NCI-H748 (cell line): ENCODE results near the gene FRZB.
"Not testable (repeated sequence)": the region's sequence is repeated elsewhere in the genome, so short reads cannot be mapped to it uniquely, and the experiment has no call there.

Experiments
- DNase-seq: peaks from one replicate; lab custom pipeline; 2025; ENCODE audit not compliant: unreplicated experiment; lab: John Stamatoyannopoulos, UW

FRZB gene, protein sequence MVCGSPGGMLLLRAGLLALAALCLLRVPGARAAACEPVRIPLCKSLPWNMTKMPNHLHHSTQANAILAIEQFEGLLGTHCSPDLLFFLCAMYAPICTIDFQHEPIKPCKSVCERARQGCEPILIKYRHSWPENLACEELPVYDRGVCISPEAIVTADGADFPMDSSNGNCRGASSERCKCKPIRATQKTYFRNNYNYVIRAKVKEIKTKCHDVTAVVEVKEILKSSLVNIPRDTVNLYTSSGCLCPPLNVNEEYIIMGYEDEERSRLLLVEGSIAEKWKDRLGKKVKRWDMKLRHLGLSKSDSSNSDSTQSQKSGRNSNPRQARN

DNA sequence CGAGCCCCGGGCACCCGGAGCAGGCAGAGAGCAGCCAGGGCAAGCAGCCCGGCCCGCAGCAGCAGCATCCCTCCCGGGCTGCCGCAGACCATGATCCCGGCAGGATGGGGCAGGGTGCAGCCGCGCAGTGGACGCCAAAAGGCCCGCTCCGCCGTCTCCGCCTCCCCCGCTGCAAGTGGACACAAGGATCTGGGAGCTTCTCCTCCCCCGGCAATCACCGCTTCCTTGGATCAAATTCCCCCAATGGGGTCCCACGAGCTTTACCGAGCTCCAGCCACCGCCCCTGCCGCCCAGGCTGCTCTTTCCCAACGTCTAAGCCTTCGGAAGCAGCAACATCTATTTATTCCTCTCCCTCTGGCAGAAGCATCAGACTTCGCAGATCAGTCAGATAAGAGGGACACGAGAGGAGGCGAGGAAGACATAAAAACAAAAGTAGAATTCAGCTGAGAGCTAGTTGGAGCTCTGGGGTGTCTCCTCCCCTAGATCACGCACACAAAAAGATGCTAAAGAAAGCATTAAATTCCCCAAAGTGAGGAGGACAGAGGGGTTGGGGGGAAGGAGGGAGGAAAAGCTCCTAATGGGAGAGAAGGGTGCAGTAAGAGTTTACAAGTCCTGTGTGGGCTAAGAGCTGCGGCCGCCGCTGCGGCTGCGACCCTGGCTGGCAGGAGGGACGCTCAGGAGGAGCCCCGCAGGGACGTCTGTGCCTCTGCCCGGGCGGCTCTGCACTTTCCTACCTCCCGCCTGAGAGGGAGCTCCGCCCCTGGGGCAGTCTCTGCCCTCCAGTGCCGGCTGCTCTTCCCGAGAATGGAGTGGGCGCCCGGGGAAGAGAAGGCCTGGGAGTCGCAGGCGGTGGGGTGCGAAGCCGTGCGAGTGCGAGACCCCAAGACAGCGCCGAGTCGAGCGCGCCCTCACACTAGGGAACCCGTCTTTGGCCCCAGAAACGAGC lies at the start of gene FRZB:
FRZB (minus strand) TSS at position 177 of the 946 bp plus-strand sequence; CDS start at position 92, 85 bp downstream.
- peak; percentile 86 for DNase-seq

DNA sequence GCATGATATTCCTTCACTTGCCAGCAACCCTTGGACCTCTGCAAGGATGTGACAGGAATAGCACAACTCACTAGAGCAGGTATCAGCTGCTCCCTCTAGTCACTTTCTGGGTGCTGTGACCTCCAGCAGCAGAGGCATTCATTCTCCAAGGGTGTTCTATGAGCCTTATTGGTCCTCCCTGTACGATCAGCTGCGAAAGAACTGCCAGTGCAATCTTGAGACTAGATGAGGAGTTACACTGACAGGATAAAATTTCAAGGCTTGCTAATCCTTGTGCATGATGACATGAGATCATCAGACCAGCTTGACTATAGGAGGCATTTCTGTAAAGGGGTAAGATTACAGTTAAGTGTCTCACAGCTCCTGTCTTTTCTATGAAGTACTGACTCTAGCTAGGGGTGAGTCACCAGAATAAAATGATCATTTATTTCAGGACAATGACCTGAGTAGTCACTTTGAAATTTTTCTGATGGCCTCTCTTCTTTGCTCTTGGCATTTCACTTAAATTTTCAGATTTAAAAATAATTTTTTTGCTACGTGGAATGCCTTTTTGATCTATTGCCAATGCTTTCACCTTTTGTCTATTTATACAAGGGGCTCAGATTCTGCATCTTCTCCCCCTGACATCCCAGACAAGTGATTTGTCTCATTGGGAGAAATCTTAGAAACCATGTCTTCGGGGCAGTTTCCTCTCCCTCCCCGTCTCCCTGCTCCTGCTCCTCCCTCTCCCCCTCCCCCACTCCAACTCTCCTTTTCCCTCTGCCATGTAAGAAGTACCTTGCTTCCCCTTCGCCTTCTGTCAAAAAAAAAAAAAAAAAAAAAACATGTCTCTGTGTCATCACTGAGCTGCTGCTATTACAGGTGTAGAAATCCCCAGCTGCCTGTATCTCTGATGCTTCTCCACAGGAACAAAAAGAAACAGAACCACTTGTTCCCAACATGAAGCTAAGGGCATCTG lies 49.2 kb upstream of the FRZB start:
- no peak for DNase-seq

DNA sequence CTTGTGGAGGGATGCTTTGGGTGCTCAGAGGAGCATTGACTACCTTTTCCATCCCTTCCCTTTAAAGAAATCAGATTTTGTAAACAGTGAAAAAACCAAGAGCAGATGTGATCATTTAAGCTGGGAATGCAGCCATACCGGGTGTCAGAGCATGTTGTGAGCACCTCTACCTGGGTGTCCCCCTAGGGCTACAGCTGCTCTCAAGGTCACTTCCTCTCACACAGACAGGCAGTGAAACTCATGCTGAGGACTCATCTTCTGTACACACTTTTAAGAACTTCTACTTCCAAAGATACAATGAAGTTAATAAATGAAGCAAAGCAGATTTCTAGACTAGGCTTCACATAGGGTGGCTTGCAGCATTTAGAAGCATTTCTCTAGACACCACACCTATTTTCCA lies 48.4 kb upstream of the FRZB start:
- no peak for DNase-seq

DNA sequence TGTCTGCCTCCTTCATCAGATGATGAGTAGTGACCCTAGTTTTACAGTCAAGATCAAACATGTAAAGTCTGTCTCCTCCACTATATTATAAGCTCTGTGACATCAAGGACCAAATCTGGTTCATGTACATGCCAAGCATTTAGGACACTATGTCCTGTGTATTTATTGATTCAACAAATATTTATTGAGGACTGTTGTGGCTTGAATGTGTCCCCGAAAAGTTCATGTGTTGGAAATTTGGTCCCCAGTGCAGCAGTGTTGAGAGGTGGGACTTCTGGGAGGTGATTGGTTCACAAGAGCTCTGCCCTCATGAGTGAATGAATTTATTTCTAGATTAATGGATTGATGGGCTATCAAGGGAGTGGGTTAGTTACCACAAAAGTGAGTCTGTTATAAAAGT lies 46.6 kb upstream of the FRZB start:
- DNase-seq, result no peak

DNA sequence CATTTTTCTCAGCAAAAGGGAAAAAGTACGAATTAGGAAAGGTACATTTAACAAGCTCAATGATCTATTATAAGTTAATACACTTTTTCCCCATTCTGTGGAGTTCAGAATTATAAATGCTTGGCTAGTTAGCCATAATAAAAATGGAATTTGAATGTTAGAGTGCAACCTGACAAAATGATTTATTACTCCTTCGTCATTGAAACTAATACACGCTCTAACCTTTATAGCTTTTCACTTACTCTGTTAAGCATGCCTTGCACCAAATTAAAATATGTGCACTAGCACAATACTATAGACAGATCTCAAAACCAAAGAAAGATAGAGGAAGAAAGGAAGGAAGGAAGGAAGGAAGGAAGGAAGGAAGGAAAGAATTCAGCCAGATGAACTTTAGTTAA lies 46.1 kb upstream of the FRZB start:
- no peak for DNase-seq

DNA sequence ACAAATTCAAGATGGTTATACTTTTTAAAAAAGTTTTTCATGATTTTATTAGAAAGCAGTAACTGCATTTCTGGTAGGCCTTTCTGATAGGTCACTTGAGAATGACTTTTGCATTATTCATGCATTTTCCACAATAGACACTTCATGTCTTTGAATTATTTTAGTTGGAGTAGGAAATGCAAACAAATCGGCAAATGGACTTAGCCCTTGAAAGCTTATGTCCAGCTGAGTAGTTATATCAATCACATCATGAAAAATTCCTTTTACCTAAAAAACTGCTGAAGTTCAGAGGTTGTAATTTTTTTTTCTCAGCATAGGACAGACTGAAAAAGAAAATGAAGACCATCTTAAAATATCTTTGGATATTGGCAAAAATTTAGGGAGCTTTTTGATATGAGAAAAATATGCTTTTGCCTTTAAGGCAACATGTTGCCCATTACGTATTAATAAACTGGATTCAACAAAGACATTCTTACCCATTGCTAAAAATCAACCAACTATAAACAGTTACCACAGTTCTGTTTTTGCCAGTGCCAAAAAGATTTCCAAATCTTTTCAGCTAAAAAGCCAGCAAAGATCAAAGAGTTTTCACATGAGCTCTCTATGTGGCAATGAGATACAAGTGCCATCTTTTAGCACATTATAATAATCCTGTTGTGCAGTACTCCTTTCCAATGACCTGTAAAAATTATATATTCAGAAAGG lies 45.5 kb upstream of the FRZB start:
- DNase-seq, result no peak

DNA sequence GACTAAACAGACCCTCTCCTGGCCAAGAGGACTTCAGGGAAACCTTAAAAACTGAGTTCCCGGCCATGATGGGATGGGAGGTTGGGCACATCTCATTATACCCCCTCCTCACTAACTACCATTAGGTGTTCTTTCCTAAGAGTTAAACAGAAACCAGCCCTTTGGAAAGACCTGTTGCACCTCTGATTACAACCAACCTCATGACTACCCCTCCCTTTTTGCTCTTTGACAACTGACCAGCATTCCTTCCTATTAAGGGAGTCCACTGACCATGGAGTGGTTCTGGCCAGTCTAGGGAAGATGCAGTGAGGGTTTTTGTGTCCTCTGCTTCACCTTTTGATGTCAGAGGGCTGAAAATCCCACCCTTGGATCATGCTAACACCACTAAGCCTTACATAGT lies 44.5 kb upstream of the FRZB start:
- no peak for DNase-seq

DNA sequence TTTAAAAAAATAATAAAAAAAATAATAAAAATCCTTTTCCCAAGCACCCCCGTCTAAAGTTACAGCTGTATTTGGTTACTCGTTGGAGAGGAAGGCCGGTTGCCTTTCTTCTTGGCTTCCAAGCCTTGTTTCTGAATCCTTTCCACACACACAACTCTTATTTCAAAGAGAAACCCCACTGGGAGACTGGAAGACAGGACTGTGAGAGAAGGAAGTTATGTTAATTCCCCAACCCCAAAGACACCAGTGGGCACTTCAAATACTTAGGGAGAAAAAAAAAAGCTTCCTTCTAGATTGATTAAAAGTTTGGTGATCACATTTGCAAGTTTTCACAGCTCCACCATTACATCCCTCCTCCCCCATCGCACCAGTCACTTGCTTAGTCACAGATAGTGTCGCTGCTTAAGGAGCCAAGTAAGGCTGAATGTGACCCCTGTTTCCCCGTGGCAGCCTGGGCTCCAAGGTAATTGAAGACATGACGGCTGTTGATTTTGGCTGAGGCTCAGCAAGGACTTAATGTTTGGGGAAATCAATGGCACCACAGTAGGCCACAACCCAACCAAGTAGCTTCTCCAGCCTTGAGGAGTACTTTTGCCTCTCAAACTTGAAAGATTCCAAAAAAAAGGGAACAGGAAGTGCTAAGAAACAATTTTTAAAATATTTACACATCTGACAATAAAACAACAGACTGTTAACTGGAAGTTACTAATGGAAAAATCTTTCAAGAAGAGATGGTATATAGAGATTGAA lies 40.8 kb upstream of the FRZB start:
- DNase-seq, result no peak

DNA sequence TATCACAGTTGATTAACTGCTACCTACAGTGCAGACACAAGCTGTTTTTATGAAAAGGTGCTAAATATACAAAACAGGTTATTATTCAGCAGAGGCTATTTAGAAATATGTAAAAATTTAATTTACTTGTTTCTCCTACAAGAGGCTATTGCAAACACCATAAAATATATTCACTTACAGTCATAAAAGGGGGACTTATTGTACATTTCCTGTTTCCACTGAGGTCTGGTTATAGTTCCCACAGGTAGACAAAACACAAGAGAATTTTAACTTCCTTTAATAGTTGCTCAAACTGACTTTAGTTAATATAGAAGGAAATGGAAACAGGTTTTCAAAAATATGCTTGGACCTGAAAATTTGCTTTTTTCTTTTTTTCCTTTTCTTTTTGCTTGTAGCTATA lies 40.0 kb upstream of the FRZB start:
- DNase-seq, result no peak

DNA sequence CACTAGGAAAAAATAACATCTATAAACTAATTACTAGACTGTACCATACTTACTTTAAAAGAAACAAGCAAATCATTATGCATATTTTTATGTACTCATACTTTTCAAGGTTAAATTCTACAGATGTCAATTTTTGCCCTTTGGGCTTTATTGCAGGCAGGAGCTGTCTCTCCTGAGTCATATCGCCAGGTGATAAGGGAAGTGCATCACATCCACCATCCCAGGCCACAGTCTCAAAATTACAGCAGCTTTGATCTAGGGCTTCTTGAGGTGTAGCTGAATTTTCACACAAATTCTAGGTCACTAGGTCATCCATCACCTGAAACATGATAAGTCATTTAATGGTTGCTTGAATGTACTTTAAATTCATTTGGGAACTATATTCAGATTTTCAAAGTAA lies 38.4 kb upstream of the FRZB start:
- no peak for DNase-seq

DNA sequence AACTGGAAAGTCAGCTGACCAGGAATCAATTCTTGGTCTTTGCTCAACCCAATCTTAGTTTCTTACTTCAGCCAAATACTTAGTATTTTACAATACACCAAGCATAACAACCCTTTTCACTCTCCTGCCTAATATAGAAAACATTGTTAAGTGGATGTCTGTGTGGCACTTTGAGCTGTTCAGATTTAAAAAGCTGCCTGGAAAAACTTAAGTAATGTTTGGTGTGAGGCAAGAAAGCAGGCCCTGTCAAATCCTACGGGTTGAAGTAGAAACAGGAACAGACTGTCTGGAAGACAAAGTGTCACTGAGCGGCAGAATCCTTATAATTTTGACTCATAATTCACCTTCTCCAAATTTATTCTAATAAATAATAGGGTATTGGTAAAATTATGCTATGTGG lies 37.1 kb upstream of the FRZB start:
- DNase-seq, result no peak

DNA sequence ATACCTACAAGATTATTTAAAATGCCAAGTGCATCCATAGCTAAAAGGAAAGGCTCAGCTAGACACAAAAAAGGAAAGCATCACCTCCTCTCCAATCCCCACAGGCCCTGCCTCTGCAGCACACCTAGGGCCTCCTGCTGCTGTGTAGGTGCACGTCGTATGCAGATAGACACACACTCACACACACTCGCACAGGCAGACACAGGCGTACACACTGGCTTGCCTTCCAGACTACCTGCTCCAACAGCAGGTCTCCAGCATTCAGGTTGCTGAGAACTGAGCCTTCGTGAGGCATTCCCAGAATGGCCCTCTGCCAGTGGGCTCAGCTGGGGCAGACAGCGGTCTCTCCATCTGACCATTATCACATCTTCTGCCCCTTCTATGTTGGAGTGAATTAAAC lies 35.3 kb upstream of the FRZB start:
- DNase-seq, result no peak

DNA sequence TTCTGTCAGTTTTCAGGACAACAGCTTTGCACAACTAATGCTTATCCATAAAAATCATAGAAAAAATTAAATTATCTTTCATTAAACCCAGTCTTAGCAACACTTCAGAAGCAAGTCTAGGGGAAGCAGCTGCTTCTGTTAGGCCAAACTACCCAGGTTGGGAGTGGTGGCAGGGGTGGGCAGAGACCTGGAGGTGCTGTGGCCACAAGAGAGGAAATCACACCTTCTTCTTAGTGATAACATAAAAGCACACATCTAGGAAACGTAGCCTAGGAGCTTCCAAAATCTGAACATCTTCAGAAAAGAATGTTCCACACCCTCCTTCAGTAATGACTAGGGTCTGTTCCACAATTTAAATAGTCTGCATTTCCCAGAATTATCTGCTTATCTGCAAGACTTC lies 32.3 kb upstream of the FRZB start:
- no peak for DNase-seq

DNA sequence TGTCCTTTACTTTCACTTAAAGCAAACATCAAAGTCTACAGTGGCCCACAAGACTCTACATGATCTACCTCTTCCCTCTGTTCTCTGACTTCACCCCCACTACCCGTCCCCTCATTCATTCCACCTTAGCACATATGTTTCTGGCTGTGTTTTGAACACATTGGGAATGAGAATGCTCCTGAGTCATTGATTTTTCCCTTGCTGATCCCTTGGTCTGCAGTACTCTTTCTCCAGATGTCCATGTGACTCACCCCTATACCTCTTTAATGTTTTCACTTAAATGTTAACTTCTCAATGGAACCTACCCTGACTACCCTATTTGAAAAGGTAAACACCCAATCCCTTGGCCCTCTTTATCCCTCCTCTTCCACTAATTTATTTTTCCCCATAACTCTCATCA lies 30.7 kb upstream of the FRZB start:
- DNase-seq, result no peak

DNA sequence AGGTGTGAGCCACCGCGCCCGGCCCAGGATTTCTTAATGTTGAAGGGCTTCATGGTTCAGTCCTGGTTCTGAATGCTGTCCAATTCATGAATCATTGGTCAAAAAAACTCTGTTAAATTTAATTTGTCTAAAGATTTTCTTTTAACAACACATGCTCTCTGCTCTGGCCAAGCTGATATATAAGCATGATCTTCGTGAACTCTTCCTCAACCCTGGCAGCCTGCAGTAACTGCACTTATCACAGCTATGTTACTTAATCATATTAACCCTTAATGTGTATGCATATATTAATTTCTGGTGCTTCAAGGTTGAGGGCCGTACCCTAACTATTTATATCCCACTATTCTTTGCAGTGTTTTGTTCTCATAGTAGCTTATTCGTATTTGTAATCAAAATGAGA lies 29.4 kb upstream of the FRZB start:
- no peak for DNase-seq

DNA sequence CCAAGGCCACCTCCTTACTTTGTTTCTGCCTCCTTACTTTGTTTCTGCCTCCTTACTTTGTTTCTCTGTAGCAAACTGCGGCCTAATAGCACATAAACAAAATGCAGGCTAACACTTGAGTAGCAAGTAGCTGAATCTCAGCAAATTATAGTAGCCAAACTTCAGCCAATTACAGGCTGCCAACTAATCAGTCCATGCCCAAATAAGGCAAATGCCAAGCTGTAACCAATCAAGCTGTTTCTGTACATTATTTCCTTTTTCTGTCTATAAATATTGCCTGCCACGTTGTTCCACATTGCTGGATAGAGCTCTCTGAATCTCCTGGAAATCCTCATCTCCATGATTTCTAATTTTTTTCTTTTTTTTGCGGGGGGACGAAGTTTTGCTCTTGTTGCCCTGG lies 28.7 kb upstream of the FRZB start:
- no peak for DNase-seq

DNA sequence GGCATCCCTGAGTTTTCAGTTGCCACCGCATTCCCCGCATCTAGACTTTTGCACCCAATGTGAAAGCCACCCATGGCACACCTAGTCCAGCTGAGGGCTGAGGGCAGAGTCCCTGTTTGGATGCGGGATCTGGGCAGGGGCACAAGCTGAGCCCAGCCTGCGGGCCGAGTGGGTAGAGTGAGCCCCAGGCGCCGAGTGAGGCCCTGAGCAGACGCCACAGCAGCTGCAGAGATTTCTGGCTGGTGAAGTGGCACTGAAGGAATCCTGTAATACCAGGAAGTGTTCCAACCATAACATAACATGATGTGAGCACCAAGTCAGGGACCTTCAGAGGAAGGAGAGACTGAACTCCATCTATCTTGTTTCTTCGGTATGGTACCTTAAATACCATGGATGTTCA lies 27.7 kb upstream of the FRZB start:
- DNase-seq, result no peak

DNA sequence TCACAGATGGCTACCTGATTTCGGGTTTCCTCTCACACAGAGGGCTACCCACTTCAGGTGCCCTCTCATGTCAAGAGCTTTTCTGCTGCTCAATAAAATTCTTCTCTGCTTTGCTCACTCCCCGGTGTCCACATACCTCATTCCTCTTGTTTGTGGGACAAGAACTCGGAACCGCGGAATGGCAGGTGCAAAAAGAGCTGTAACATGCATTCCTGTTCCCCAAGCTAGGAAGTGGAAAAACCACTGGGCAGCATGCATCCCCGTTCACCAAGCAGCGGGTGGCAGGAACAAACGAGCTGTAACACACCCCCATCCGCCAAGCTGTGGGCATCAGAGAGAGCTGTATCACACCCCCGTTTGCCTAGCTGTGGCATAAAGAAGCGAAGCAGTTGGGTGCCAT lies 27.2 kb upstream of the FRZB start:
- no peak for DNase-seq

DNA sequence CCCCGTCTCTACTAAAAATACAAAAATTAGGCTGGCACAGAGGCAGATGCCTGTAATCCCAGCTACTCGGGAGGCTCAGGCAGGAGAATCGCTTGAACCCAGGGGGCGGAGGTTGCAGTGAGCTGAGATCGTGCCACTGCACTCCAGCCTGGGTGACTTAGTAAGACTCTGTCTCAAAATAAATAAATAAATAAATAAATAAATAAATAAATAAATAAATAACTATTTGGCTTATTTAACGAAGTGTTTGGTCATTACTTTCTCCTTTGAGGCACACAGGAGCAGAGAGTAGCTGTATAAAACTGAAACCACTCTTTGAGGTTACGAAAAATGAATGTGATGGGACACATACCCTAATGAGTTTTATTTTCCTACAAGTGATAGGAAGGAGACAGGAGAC lies 26.6 kb upstream of the FRZB start:
- DNase-seq, result not testable (repeated sequence)

DNA sequence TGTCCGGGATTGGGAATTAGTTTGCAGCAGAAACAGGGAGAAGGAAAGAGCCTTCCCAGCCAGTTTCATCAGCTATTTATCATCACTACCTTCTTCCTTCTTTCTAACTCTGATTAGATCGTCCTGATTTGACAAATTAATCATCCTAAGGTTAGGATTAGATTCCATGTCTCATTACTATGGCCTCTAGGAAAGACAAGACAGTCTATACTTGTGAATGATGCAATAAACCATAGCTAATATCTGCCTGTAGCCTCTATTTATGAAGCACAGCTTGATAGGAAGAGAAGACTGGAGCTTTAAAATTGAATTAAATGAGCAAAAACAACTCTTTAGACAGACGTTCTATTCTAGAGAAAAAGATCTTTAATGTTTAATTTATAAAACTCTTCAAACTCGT lies 25.2 kb upstream of the FRZB start:
- no peak for DNase-seq
